DOHH2 (cell line): Measurements from ENCODE around the gene FIGNL1.

Source experiments
- EZH2phosphoT487 ChIP-seq: fragments of 200-600 bp; sonication (generic); IDR thresholded peaks from 2 replicates; pipeline ENCODE4 v1.6.1; 2017; ENCODE audit warnings: borderline replicate concordance, mild to moderate bottlenecking, antibody characterized with exemption, low read length, moderate library complexity, mixed read lengths
- TF ChIP-seq, protein P1 (sequence below): fragments of 200-600 bp; sonication (generic); IDR thresholded peaks from one replicate; pipeline ENCODE4 v1.5.1; 2014; ENCODE audit warnings: antibody characterized with exemption, mild to moderate bottlenecking, low read depth, low read length; ENCODE audit not compliant: poor library complexity, severe bottlenecking

DNA sequence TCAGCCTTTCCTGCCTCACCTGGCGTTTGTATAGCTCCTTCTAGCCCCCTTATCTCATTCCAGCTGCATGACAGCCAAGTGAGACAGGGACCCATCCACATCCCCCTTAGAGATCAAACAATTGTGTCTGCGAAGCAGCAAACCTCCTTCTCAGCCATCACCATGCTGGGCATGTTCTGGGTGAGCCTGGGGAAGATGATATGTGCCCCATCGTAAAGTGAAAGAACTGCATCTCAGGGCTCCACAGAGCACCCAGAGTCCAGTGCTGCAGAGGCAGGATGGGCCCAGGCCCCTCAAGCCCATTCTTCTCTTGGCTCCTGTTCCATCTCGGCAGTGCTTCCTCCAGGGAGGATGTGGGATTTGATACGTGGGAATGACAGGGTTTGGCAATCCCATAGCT lies 43.2 kb downstream of the FIGNL1 start:
- TF ChIP-seq, protein P1, sequence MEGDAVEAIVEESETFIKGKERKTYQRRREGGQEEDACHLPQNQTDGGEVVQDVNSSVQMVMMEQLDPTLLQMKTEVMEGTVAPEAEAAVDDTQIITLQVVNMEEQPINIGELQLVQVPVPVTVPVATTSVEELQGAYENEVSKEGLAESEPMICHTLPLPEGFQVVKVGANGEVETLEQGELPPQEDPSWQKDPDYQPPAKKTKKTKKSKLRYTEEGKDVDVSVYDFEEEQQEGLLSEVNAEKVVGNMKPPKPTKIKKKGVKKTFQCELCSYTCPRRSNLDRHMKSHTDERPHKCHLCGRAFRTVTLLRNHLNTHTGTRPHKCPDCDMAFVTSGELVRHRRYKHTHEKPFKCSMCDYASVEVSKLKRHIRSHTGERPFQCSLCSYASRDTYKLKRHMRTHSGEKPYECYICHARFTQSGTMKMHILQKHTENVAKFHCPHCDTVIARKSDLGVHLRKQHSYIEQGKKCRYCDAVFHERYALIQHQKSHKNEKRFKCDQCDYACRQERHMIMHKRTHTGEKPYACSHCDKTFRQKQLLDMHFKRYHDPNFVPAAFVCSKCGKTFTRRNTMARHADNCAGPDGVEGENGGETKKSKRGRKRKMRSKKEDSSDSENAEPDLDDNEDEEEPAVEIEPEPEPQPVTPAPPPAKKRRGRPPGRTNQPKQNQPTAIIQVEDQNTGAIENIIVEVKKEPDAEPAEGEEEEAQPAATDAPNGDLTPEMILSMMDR = no peak
- no peak for TF ChIP-seq EZH2phosphoT487
